PC-3 (cell line): ENCODE measurements around the gene ATG5. TPM values are rescaled to one million over a fixed set of nuclear protein-coding genes. Genes with fewer than 3 reads are reported as not detected.
"Not testable (repeated sequence)": the region's sequence is repeated elsewhere in the genome, so short reads cannot be mapped to it uniquely, and the experiment has no call there.

Source experiments
- ATAC-seq: fragments of 200-7000 bp; cut with Tn5 transposase; 2 replicates; pipeline ENCODE4 v1.9.1; 2020; ENCODE audit warnings: mild to moderate bottlenecking, moderate library complexity
- BruUV-seq: library from RNA; stranded (reverse); fragments of 400-500 nt; replicated peaks from 2 replicates; lab custom pipeline; 2021; lab: Mats Ljungman, UMichigan
- CTCF ChIA-PET: fragments of 300-600 bp; sonication (Branson Sonifier 250); formaldehyde crosslinking; loops from one replicate; lab custom pipeline; 2022; ENCODE audit warnings: antibody characterized with exemption; lab: Charles Lee
- POLR2A ChIA-PET: fragments of 300-600 bp; sonication (Branson Sonifier 250); formaldehyde crosslinking; loops from one replicate; lab custom pipeline; 2022; ENCODE audit warnings: antibody characterized with exemption; ENCODE audit not compliant: unreplicated experiment; lab: Charles Lee
- DNase-seq: peaks from one replicate; pipeline ENCODE4 v3.0.0-alpha.2; 2015
- H2AFZ ChIP-seq: fragments of 300-600 bp; sonication (generic); 2 replicates; pipeline ENCODE4 v1.6.0; 2016; ENCODE audit warnings: antibody characterized with exemption, low read length
- H3F3A ChIP-seq: fragments of 300-600 bp; sonication (generic); one replicate; pipeline ENCODE4 v1.6.0; 2017; ENCODE audit warnings: antibody characterized with exemption, low read length, control low read depth, mild to moderate bottlenecking; ENCODE audit not compliant: unreplicated experiment
- H3K27ac ChIP-seq: fragments of 300-600 bp; sonication (generic); 2 replicates; pipeline ENCODE4 v1.5.1; 2016; ENCODE audit warnings: mild to moderate bottlenecking, low read length
- H3K27me3 ChIP-seq: fragments of 300-600 bp; sonication (generic); 2 replicates; pipeline ENCODE4 v1.6.1; 2016; ENCODE audit warnings: low read length, mixed read lengths
- H3K36me3 ChIP-seq: fragments of 300-600 bp; sonication (generic); 2 replicates; pipeline ENCODE4 v1.6.1; 2016; ENCODE audit warnings: low read depth, mixed run types, low read length, mixed read lengths
- H3K4me1 ChIP-seq: fragments of 300-600 bp; sonication (generic); 2 replicates; pipeline ENCODE4 v1.5.1; 2016; ENCODE audit warnings: low read length; ENCODE audit not compliant: insufficient read depth
- H3K4me2 ChIP-seq: fragments of 300-600 bp; sonication (generic); 2 replicates; pipeline ENCODE4 v1.6.0; 2016; ENCODE audit warnings: low read length
- H3K4me3 ChIP-seq: fragments of 300-600 bp; sonication (generic); 2 replicates; pipeline ENCODE4 v1.5.1; 2016; ENCODE audit warnings: mild to moderate bottlenecking, low read length, mixed read lengths
- H3K79me2 ChIP-seq: fragments of 300-600 bp; sonication (generic); 2 replicates; pipeline ENCODE4 v1.6.1; 2017; ENCODE audit warnings: low read length, mixed read lengths
- H3K9ac ChIP-seq: fragments of 300-600 bp; sonication (generic); 2 replicates; pipeline ENCODE4 v1.6.0; 2016; ENCODE audit warnings: mild to moderate bottlenecking, low read length
- H3K9me2 ChIP-seq: fragments of 300-600 bp; sonication (generic); replicated peaks from 2 replicates; pipeline ENCODE4 v1.6.1; 2016; ENCODE audit warnings: mixed run types, low read length, mixed read lengths
- H3K9me3 ChIP-seq: fragments of 300-600 bp; sonication (generic); 2 replicates; pipeline ENCODE4 v1.6.1; 2016; ENCODE audit warnings: low read length, mixed read lengths
- H4K20me1 ChIP-seq: fragments of 300-600 bp; sonication (generic); 2 replicates; pipeline ENCODE4 v1.6.1; 2016; ENCODE audit warnings: low read length, mixed read lengths
- CTCF ChIP-seq: fragments of 300-600 bp; sonication (generic); conservative IDR thresholded peaks from 2 replicates; pipeline ENCODE4 v1.5.1; 2017; ENCODE audit warnings: antibody characterized with exemption, low read depth, mild to moderate bottlenecking, low read length
- EZH2 ChIP-seq: fragments of 300-600 bp; sonication (generic); IDR thresholded peaks from one replicate; pipeline ENCODE4 v1.6.1; 2017; ENCODE audit warnings: antibody characterized with exemption, mild to moderate bottlenecking, low read length; ENCODE audit not compliant: unreplicated experiment
- EZH2phosphoT487 ChIP-seq: fragments of 300-600 bp; sonication (generic); IDR thresholded peaks from 2 replicates; pipeline ENCODE4 v1.6.1; 2018; ENCODE audit warnings: mild to moderate bottlenecking, antibody characterized with exemption, low read length, borderline replicate concordance
- intact Hi-C: fragments of 100-400 bp; cut with micrococcal nuclease; formaldehyde crosslinking; loops from 2 replicates; pipeline ENCODE4 v1.9.0; 2023
- total RNA-seq: library from RNA; depleted of rRNA; stranded (reverse); fragments of >200 nt; gene quantifications from 2 replicates; pipeline ENCODE4 v1.2.3, GENCODE V29; 2014

Gene ATG5
- total RNA-seq, 1 experiment from 2014 or later = 38.8 TPM

- no TSS peak for BruUV-seq
- CTCF ChIA-PET = no interaction called here
- intact Hi-C loops = no loop called here
These were observed 170.2 kb downstream of the ATG5 start for GRCh38 chr6:106155219-106155830.

DNA sequence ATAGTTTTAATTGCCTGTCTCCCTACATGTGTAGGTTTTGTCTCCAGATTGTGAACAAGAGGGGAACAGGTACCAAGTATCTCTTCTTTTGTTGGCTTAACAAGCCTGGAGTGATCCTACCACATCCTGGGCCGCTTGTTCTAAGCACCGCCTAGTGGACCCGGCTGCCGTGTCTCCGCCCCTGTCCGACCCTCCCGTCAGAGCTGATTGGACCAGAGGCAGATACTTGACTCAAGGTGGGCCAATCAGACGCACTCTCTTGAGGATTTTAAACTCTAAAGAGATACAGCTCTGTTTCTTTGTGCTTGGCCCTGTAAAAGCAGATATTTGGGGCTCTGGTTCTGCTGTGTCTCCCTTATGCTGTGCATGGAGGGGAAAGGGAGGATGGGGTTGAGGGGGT lies 171.2 kb downstream of the ATG5 start:
- Histone ChIP-seq H2AFZ (no peak overlapping the region), H3K4me3 (no peak overlapping the region), H3K4me1 (peaks cover 6% of the 10 kb centered on the region), H4K20me1 (no peaks in the 10 kb centered on the region), H3K9me2 (no peaks in the 10 kb centered on the region), H3K36me3 (no peaks in the 10 kb centered on the region), H3K9me3 (no peaks in the 10 kb centered on the region), H3K79me2 (no peaks in the 10 kb centered on the region), H3K9ac (no peak overlapping the region), H3K27me3 (no peaks in the 10 kb centered on the region), H3F3A (no peaks in the 10 kb centered on the region), H3K27ac (no peak overlapping the region), H3K4me2 (no peak overlapping the region)
- TF ChIP-seq EZH2 (no peak), CTCF (no peak), EZH2phosphoT487 (no peak)
- BruUV-seq = no TSS peak
- ATAC-seq = no peak
- POLR2A ChIA-PET = no interaction called here
- intact Hi-C loops = no loop called here
- no peak for DNase-seq
- CTCF ChIA-PET = no interaction called here

More at GRCh38 chr6:106155219-106155830, 170.2 kb downstream of the ATG5 start:
- no peak overlapping the region for H3K4me3 ChIP-seq
- no peaks in the 10 kb centered on the region for H3F3A ChIP-seq
- no peaks in the 10 kb centered on the region for H4K20me1 ChIP-seq
- H3K27ac ChIP-seq = no peak overlapping the region
- no peaks in the 10 kb centered on the region for H3K9me3 ChIP-seq
- TF ChIP-seq EZH2phosphoT487 = no peak
- TF ChIP-seq EZH2 = no peak
- no peak for TF ChIP-seq CTCF
- H3K9ac ChIP-seq = no peak overlapping the region
- no peaks in the 10 kb centered on the region for H3K36me3 ChIP-seq
- no peaks in the 10 kb centered on the region for H3K9me2 ChIP-seq
- no peak overlapping the region for H2AFZ ChIP-seq
- no peak for ATAC-seq
- no peaks in the 10 kb centered on the region for H3K27me3 ChIP-seq
- H3K4me2 ChIP-seq = no peak overlapping the region
- H3K4me1 ChIP-seq = peaks cover 15% of the 10 kb centered on the region
- no peaks in the 10 kb centered on the region for H3K79me2 ChIP-seq
- POLR2A ChIA-PET = no interaction called here
- DNase-seq = no peak

GRCh38 chr6:106152952-106153351 lies 172.6 kb downstream of the ATG5 start:
- ChIA-PET POLR2A (no interaction called here), CTCF (no interaction called here)
- Histone ChIP-seq H3K9me2 (no peaks in the 10 kb centered on the region), H3K9ac (no peak overlapping the region), H3K79me2 (no peaks in the 10 kb centered on the region), H3K27ac (no peak overlapping the region), H3K36me3 (no peaks in the 10 kb centered on the region), H3F3A (no peaks in the 10 kb centered on the region), H3K27me3 (no peaks in the 10 kb centered on the region), H3K4me3 (no peak overlapping the region), H3K4me2 (no peak overlapping the region), H4K20me1 (no peaks in the 10 kb centered on the region), H3K9me3 (no peaks in the 10 kb centered on the region), H3K4me1 (peaks cover 4% of the 10 kb centered on the region), H2AFZ (no peak overlapping the region)
- no peak for TF ChIP-seq EZH2
- TF ChIP-seq CTCF = no peak
- TF ChIP-seq EZH2phosphoT487 = no peak
- ATAC-seq = no peak
- no TSS peak for BruUV-seq
- intact Hi-C loops = no loop called here
- DNase-seq = no peak

DNA sequence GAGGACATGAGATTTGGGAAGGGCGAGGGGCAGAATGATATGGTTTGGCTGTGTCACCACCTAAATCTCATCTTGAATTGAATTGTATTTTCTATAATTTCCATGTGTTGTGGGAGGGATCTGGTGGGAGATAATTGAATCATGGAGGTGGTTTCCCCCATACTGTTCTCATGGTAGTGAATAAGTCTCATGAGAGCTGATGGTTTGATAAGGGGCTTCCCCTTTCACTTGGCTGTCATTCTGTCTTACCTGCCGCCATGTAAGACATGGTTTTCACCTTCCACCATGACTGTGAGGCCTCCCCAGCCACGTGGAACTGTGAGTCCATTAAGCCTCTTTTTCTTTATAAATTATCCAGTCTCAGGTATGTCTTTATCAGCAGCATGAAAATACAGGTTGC lies 173.1 kb downstream of the ATG5 start:
- ATAC-seq, H4K20me1 ChIP-seq, H3K4me3 ChIP-seq, H3K27ac ChIP-seq, DNase-seq, H3K4me2 ChIP-seq, H3K36me3 ChIP-seq, H3K79me2 ChIP-seq, H3K27me3 ChIP-seq, H3K9me2 ChIP-seq, intact Hi-C loops, H2AFZ ChIP-seq, H3K9me3 ChIP-seq, CTCF ChIA-PET, H3K9ac ChIP-seq, H3F3A ChIP-seq, BruUV-seq, POLR2A ChIA-PET, H3K4me1 ChIP-seq: not testable (repeated sequence)
